Thoracic aorta (tissue), 2 donors: Measurements from ENCODE around the gene HOMER3. TPM values are rescaled to one million over a fixed set of nuclear protein-coding genes. Genes with fewer than 3 reads are reported as not detected.

Source experiments
- ATAC-seq: fragments of 150-250 bp; one replicate; pipeline ENCODE4 v1.8.0; 2017; ENCODE audit warnings: low read depth; ENCODE audit not compliant: insufficient number of reproducible peaks, low FRiP score
- DNase-seq: peaks from one replicate; pipeline ENCODE4 v3.0.0-alpha.2; 2020; ENCODE audit warnings: low spot score
- H3K27ac ChIP-seq, 2 donors: fragments of 200-600 bp; sonication (generic); 1 replicate in 1 of 2; 2 replicates in 1 of 2; pipeline ENCODE4 v1.5.1; 2016; ENCODE audit warnings: mild to moderate bottlenecking in 2 of 2, moderate library complexity in 2 of 2
- H3K27me3 ChIP-seq: fragments of 200-600 bp; sonication (generic); replicated peaks from 2 replicates; pipeline ENCODE4 v1.6.0; 2016; ENCODE audit warnings: mild to moderate bottlenecking; ENCODE audit not compliant: insufficient read depth
- H3K36me3 ChIP-seq: fragments of 200-600 bp; sonication (generic); one replicate; pipeline ENCODE4 v1.5.1; 2016
- H3K4me1 ChIP-seq, 2 donors: fragments of 200-600 bp; sonication (generic); 1 replicate in 1 of 2; 2 replicates in 1 of 2; pipeline versions ENCODE4 v1.5.1 to v1.6.0; 2016; ENCODE audit warnings: low read depth in 2 of 2, mild to moderate bottlenecking in 1 of 2; ENCODE audit not compliant: control insufficient read depth in 1 of 2
- H3K4me3 ChIP-seq: fragments of 200-600 bp; sonication (generic); 2 replicates; pipeline ENCODE4 v1.5.1; 2016; ENCODE audit warnings: mild to moderate bottlenecking
- H3K9me3 ChIP-seq: fragments of 200-600 bp; sonication (generic); 2 replicates; pipeline ENCODE4 v1.5.1; 2016
- CTCF ChIP-seq: fragments of 200-600 bp; sonication (generic); IDR thresholded peaks from one replicate; pipeline ENCODE4 v1.5.1; 2019; ENCODE audit warnings: antibody characterized with exemption
- total RNA-seq, 2 donors: library from RNA; depleted of rRNA; stranded (reverse); fragments of >200 nt; gene quantifications; one replicate each; pipeline versions ENCODE4 v1.1.0 to v1.2.3, GENCODE V29; 2016

Gene HOMER3
- total RNA-seq, 2 donors from 2014 or later: 40.6 to 100 TPM

- Histone ChIP-seq H3K4me1 (no peaks in the 10 kb centered on the region), H3K4me3 (no peak overlapping the region), H3K9me3 (no peaks in the 10 kb centered on the region), H3K27ac (no peak overlapping the region), H3K27me3 (no peaks in the 10 kb centered on the region), H3K36me3 (peaks cover 18% of the 10 kb centered on the region)
- DNase-seq (peak; percentile 30), ATAC-seq (no peak)
- TF ChIP-seq CTCF: no peak
Measured at GRCh38 chr19:18932216-18932841, 8.7 kb downstream of the HOMER3 start.

GRCh38 chr19:18931316-18932162 lies 9.5 kb downstream of the HOMER3 start:
- Histone ChIP-seq H3K27me3 (no peaks in the 10 kb centered on the region), H3K36me3 (peaks cover 20% of the 10 kb centered on the region), H3K27ac (no peak overlapping the region), H3K4me1 (no peaks in the 10 kb centered on the region), H3K9me3 (no peaks in the 10 kb centered on the region), H3K4me3 (no peak overlapping the region)
- TF ChIP-seq CTCF: no peak
- ATAC-seq: no peak
- DNase-seq: no peak

- ATAC-seq (no peak), DNase-seq (no peak)
- H3K4me3 ChIP-seq: no peak overlapping the region
- H3K27ac ChIP-seq: no peak overlapping the region
- H3K36me3 ChIP-seq: peaks cover 32% of the 10 kb centered on the region
- no peaks in the 10 kb centered on the region for H3K9me3 ChIP-seq
- no peaks in the 10 kb centered on the region for H3K27me3 ChIP-seq
- H3K4me1 ChIP-seq: no peaks in the 10 kb centered on the region
- TF ChIP-seq CTCF: no peak
Measured at GRCh38 chr19:18929311-18929710, 11.7 kb downstream of the HOMER3 start.

GRCh38 chr19:18928018-18928805 lies 12.8 kb downstream of the HOMER3 start:
- no peak overlapping the region for H3K27ac ChIP-seq
- H3K4me1 ChIP-seq: no peaks in the 10 kb centered on the region
- no peak for DNase-seq
- no peaks in the 10 kb centered on the region for H3K9me3 ChIP-seq
- no peak for TF ChIP-seq CTCF
- H3K36me3 ChIP-seq: peaks cover 41% of the 10 kb centered on the region
- ATAC-seq: no peak
- no peak overlapping the region for H3K4me3 ChIP-seq
- no peaks in the 10 kb centered on the region for H3K27me3 ChIP-seq

GRCh38 chr19:18924684-18925213 lies 16.3 kb downstream of the HOMER3 start:
- Histone ChIP-seq H3K27me3 (no peaks in the 10 kb centered on the region), H3K9me3 (no peaks in the 10 kb centered on the region), H3K4me3 (no peak overlapping the region), H3K36me3 (peaks cover 53% of the 10 kb centered on the region), H3K27ac (no peak overlapping the region), H3K4me1 (peaks cover 8 to 15% of the 10 kb centered on the region in 2 donors)
- no peak for ATAC-seq
- no peak for DNase-seq
- TF ChIP-seq CTCF: no peak
